ENCODE data around the gene PRSS1. TPM values are rescaled to one million over a fixed set of nuclear protein-coding genes. Genes with fewer than 3 reads are reported as not detected.

PRSS1 gene
- total RNA-seq, 1 donor from 2014 or later: not detected

- Mint-ChIP-seq H3K36me3 (no peaks in the 10 kb centered on the region), H3K27ac (no peak overlapping the region), H3K9me3 (peaks cover 4% of the 10 kb centered on the region), H3K4me1 (peaks cover 12% of the 10 kb centered on the region), H3K4me3 (no peak overlapping the region), H3K27me3 (ENCODE audit: insufficient read depth, low read depth) (peaks cover 37% of the 10 kb centered on the region)
- no peak overlapping the region for H3K4me3 ChIP-seq
- no peak for DNase-seq (ENCODE audit: low spot score)
- no peaks in the 10 kb centered on the region for H3K36me3 ChIP-seq
- no peak overlapping the region for H3K9ac ChIP-seq
- TF ChIP-seq EZH2phosphoT487 (IDR thresholded peaks at IDR 0.05): no peak
- TF ChIP-seq CTCF (IDR thresholded peaks at IDR 0.05): no peak
- no peak for TF ChIP-seq EZH2 (IDR thresholded peaks at IDR 0.05)
- no peaks in the 10 kb centered on the region for H4K20me1 ChIP-seq (ENCODE audit: low read depth)
- H2AFZ ChIP-seq (replicated peaks): no peak overlapping the region
- H3K79me2 ChIP-seq (ENCODE audit: low read depth): no peaks in the 10 kb centered on the region
- H3K4me2 ChIP-seq: no peak overlapping the region
- no peaks in the 10 kb centered on the region for H3F3A ChIP-seq (ENCODE audit: low read depth)
- H3K27me3 ChIP-seq: peaks cover 34% of the 10 kb centered on the region
- peaks cover 10% of the 10 kb centered on the region for H3K4me1 ChIP-seq
- no peaks in the 10 kb centered on the region for H3K9me3 ChIP-seq (ENCODE audit: low read depth)
- no peak overlapping the region for H3K27ac ChIP-seq
Measured at GRCh38 chr7:142802301-142802700, 53.0 kb downstream of the PRSS1 start.

Small RNA genes lying within 50 kb of the gene (small RNA-seq; reads per million reads assigned to genes)
- gene TRBD1 (not detected), gene TRBJ1-1 (not detected), gene TRBJ1-2 (not detected), gene TRBJ1-3 (not detected), gene TRBJ1-4 (not detected), gene TRBJ1-5 (not detected), gene TRBJ1-6 (not detected), gene TRBJ2-1 (not detected), gene TRBJ2-2 (not detected), gene TRBJ2-2P (not detected), gene TRBJ2-3 (not detected), gene TRBJ2-4 (not detected), gene TRBJ2-5 (not detected), gene TRBJ2-6 (not detected), gene TRBJ2-7 (not detected)

Other genes with a start within 250 kb of the PRSS1 start
- gene PRSS2, start 21.5 kb downstream of the PRSS1 start, total RNA-seq (ENCODE audit: low replicate concordance): not detected in 2 replicates
- 4.8 and 14.2 TPM in 2 replicates for gene EPHB6, start 105.6 kb downstream of the PRSS1 start, total RNA-seq (ENCODE audit: low replicate concordance)
- not detected in 2 replicates for gene TRPV6, start 136.3 kb downstream of the PRSS1 start, total RNA-seq (ENCODE audit: low replicate concordance)
- not detected in 2 replicates for gene TRPV5, start 184.3 kb downstream of the PRSS1 start, total RNA-seq (ENCODE audit: low replicate concordance)
- not detected in 2 replicates for gene LLCFC1, start 190.0 kb downstream of the PRSS1 start, total RNA-seq (ENCODE audit: low replicate concordance)
- 2.0 TPM in 1 of 2 replicates, not detected in the other for gene KEL, start 212.9 kb downstream of the PRSS1 start, total RNA-seq (ENCODE audit: low replicate concordance)